Mesendoderm (in vitro differentiated cells): ENCODE results near the gene SCRN1.

Experiments used
- DNase-seq: peaks from one replicate; pipeline ENCODE4 v3.0.0; 2013
- H2AK5ac ChIP-seq: 2 replicates; pipeline ENCODE4 v1.6.1; 2013; ENCODE audit warnings: low read length, inconsistent platforms
- H2BK120ac ChIP-seq: 2 replicates; pipeline ENCODE4 v1.6.1; 2013; ENCODE audit warnings: low read depth, mild to moderate bottlenecking, low read length, moderate library complexity, mixed read lengths
- H2BK15ac ChIP-seq: replicated peaks from 2 replicates; pipeline ENCODE4 v1.6.1; 2013; ENCODE audit warnings: low read depth, mild to moderate bottlenecking, moderate library complexity
- H2BK5ac ChIP-seq: 2 replicates; pipeline ENCODE4 v1.6.1; 2013; ENCODE audit warnings: low read length, inconsistent platforms
- H3K18ac ChIP-seq: 2 replicates; pipeline ENCODE4 v1.6.1; 2013; ENCODE audit warnings: mild to moderate bottlenecking, low read length, mixed read lengths
- H3K23ac ChIP-seq: one replicate; pipeline ENCODE4 v1.6.1; 2013; ENCODE audit warnings: low read length
- H3K27ac ChIP-seq: 2 replicates; pipeline ENCODE4 v1.5.1; 2013; ENCODE audit warnings: low read depth, mild to moderate bottlenecking, inconsistent platforms, low read length, moderate library complexity
- H3K27me3 ChIP-seq: 2 replicates; pipeline ENCODE4 v1.6.1; 2013; ENCODE audit warnings: low read length, control low read depth, mild to moderate bottlenecking, inconsistent platforms; ENCODE audit not compliant: insufficient read depth, poor library complexity
- H3K36me3 ChIP-seq: 2 replicates; pipeline ENCODE4 v1.6.1; 2013; ENCODE audit warnings: low read length, inconsistent platforms; ENCODE audit not compliant: control insufficient read depth, insufficient read depth
- H3K4ac ChIP-seq: one replicate; pipeline ENCODE4 v1.6.1; 2013; ENCODE audit warnings: low read depth, mild to moderate bottlenecking, low read length, moderate library complexity
- H3K4me1 ChIP-seq: 2 replicates; pipeline ENCODE4 v1.6.1; 2013; ENCODE audit warnings: low read depth, low read length, inconsistent platforms; ENCODE audit not compliant: control insufficient read depth
- H3K4me2 ChIP-seq: 2 replicates; pipeline ENCODE4 v1.6.1; 2013; ENCODE audit warnings: low read length
- H3K4me3 ChIP-seq: 2 replicates; pipeline ENCODE4 v1.5.1; 2013; ENCODE audit warnings: mild to moderate bottlenecking, low read length
- H3K56ac ChIP-seq: one replicate; pipeline ENCODE4 v1.6.1; 2013; ENCODE audit warnings: low read length
- H3K79me1 ChIP-seq: 2 replicates; pipeline ENCODE4 v1.6.1; 2013; ENCODE audit warnings: low read length, inconsistent platforms
- H3K79me2 ChIP-seq: 2 replicates; pipeline ENCODE4 v1.6.1; 2013; ENCODE audit warnings: mild to moderate bottlenecking, low read length; ENCODE audit not compliant: control insufficient read depth, insufficient read depth
- H3K9ac ChIP-seq: 2 replicates; pipeline ENCODE4 v1.6.1; 2013; ENCODE audit warnings: low read length, inconsistent platforms
- H4K5ac ChIP-seq: one replicate; pipeline ENCODE4 v1.6.1; 2013; ENCODE audit warnings: low read length
- H4K8ac ChIP-seq: one replicate; pipeline ENCODE4 v1.6.1; 2013; ENCODE audit warnings: low read depth, mild to moderate bottlenecking, control low read depth, low read length, moderate library complexity
- WGBS: extraction: QIAGEN DNeasy Blood & Tissue Kit; methylation state at CpG from one replicate; pipeline ENCODE4 v1.1.7; 2013; ENCODE audit warnings: low lambda C conversion rate, missing lambda C conversion rate; ENCODE audit not compliant: insufficient coverage; ENCODE audit errors: extremely low coverage; 5-methylcytosine and 5-hydroxymethylcytosine counted together

SCRN1 gene

GRCh38 chr7:29976673-29977415 lies 12.8 kb downstream of the SCRN1 start:
- Histone ChIP-seq H3K4me2 (no peak overlapping the region), H3K9ac (no peak overlapping the region), H2BK120ac (no peak overlapping the region), H2AK5ac (no peak overlapping the region), H3K79me2 (peaks cover 38% of the 10 kb centered on the region), H3K23ac (no peak overlapping the region), H3K27me3 (no peaks in the 10 kb centered on the region), H3K18ac (no peak overlapping the region), H3K79me1 (peaks cover 20% of the 10 kb centered on the region), H3K27ac (no peak overlapping the region), H4K8ac (no peak overlapping the region), H3K36me3 (no peaks in the 10 kb centered on the region), H2BK5ac (no peak overlapping the region), H4K5ac (no peak overlapping the region), H3K56ac (no peak overlapping the region), H3K4me3 (no peak overlapping the region), H2BK15ac (no peak overlapping the region), H3K4ac (no peak overlapping the region), H3K4me1 (peaks cover 4% of the 10 kb centered on the region)
- no CpG with 5 or more reads among the region's 6 CpGs for WGBS
- DNase-seq: peak; percentile 44

DNA sequence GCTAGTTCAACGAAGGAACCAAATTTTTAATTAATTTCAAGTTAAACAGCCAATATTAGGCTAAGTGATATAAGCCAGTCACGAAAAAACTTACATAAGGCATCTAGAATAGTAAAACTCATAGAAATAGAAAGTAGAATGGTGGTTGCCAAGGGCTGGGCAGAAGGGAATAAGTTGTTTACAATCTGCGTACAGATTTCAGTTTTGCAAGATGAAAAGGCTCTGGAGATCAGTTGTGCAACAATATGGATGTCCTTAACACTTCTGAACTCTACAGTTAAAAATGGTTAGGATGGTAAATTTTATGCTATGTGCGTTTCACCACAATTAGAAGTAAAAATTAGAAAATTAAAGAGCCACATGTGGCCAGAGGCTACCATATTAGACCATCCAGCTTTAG lies 13.3 kb downstream of the SCRN1 start:
- WGBS: no CpG with 5 or more reads among the region's 4 CpGs
- H3K9ac ChIP-seq: no peak overlapping the region
- no peak overlapping the region for H3K27ac ChIP-seq

GRCh38 chr7:29975561-29975960 lies 14.0 kb downstream of the SCRN1 start:
- no peak overlapping the region for H3K56ac ChIP-seq
- peaks cover 4% of the 10 kb centered on the region for H3K4me1 ChIP-seq
- no peak overlapping the region for H4K5ac ChIP-seq
- WGBS: no CpG with 5 or more reads among the region's 1 CpG
- H3K79me1 ChIP-seq: peaks cover 20% of the 10 kb centered on the region
- H3K23ac ChIP-seq: no peak overlapping the region
- no peak overlapping the region for H2BK15ac ChIP-seq
- no peak for DNase-seq
- H3K36me3 ChIP-seq: no peaks in the 10 kb centered on the region
- H2AK5ac ChIP-seq: no peak overlapping the region
- H3K27me3 ChIP-seq: no peaks in the 10 kb centered on the region
- H3K18ac ChIP-seq: no peak overlapping the region
- H3K9ac ChIP-seq: no peak overlapping the region
- H2BK120ac ChIP-seq: no peak overlapping the region
- no peak overlapping the region for H3K27ac ChIP-seq
- no peak overlapping the region for H3K4ac ChIP-seq
- H4K8ac ChIP-seq: no peak overlapping the region
- H3K4me2 ChIP-seq: no peak overlapping the region
- peaks cover 34% of the 10 kb centered on the region for H3K79me2 ChIP-seq
- H2BK5ac ChIP-seq: no peak overlapping the region
- no peak overlapping the region for H3K4me3 ChIP-seq

More for the DNA sequence above, 13.3 kb downstream of the SCRN1 start:
- no peak overlapping the region for H3K4me2 ChIP-seq
- no peaks in the 10 kb centered on the region for H3K27me3 ChIP-seq
- no peak overlapping the region for H2BK5ac ChIP-seq
- peaks cover 34% of the 10 kb centered on the region for H3K79me2 ChIP-seq
- no peak overlapping the region for H2AK5ac ChIP-seq
- H3K18ac ChIP-seq: no peak overlapping the region
- DNase-seq: no peak
- H2BK120ac ChIP-seq: no peak overlapping the region
- no peak overlapping the region for H3K56ac ChIP-seq
- no peak overlapping the region for H3K4ac ChIP-seq
- H3K4me1 ChIP-seq: peaks cover 4% of the 10 kb centered on the region
- no peak overlapping the region for H4K8ac ChIP-seq
- no peak overlapping the region for H3K23ac ChIP-seq
- H2BK15ac ChIP-seq: no peak overlapping the region
- peaks cover 20% of the 10 kb centered on the region for H3K79me1 ChIP-seq
- no peaks in the 10 kb centered on the region for H3K36me3 ChIP-seq
- H3K4me3 ChIP-seq: no peak overlapping the region
- H4K5ac ChIP-seq: no peak overlapping the region

DNA sequence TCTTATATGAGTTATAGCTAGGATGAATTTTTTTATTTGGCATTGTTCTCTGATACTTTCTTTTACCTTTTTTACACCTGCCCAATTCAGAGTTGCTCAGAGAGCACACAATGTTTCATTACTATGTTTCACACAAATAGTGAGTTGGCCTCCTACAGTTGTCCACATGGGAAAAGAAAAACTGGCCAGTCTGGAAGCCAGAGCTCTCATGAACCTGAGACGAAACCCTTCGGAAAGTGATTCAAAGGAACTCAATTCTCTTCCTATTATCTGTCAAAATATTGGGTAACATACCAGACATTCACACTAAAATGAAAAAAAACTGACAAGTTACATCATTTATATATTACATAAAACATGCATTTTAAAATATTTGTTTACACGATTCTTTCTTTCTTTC lies 15.3 kb downstream of the SCRN1 start:
- no peak overlapping the region for H3K4me3 ChIP-seq
- no peak overlapping the region for H2AK5ac ChIP-seq
- no CpG with 5 or more reads among the region's 3 CpGs for whole genome bisulfite sequencing

GRCh38 chr7:29972315-29972669 lies 17.3 kb downstream of the SCRN1 start:
- H2BK15ac ChIP-seq: no peak overlapping the region
- no peak overlapping the region for H4K8ac ChIP-seq
- H3K4ac ChIP-seq: no peak overlapping the region
- H3K9ac ChIP-seq: no peak overlapping the region
- H2BK5ac ChIP-seq: no peak overlapping the region
- no peak overlapping the region for H4K5ac ChIP-seq
- no peak overlapping the region for H3K27ac ChIP-seq
- peaks cover 4% of the 10 kb centered on the region for H3K4me1 ChIP-seq
- no peak overlapping the region for H3K18ac ChIP-seq
- no peaks in the 10 kb centered on the region for H3K27me3 ChIP-seq
- no peaks in the 10 kb centered on the region for H3K36me3 ChIP-seq
- DNase-seq: no peak
- H3K79me2 ChIP-seq: peaks cover 30% of the 10 kb centered on the region
- WGBS: no CpG with 5 or more reads among the region's 1 CpG
- no peak overlapping the region for H3K56ac ChIP-seq
- no peak overlapping the region for H3K23ac ChIP-seq
- no peak overlapping the region for H2BK120ac ChIP-seq
- H3K4me3 ChIP-seq: no peak overlapping the region
- H3K79me1 ChIP-seq: peaks cover 23% of the 10 kb centered on the region
- no peak overlapping the region for H2AK5ac ChIP-seq
- no peak overlapping the region for H3K4me2 ChIP-seq

More for the DNA sequence above, 15.3 kb downstream of the SCRN1 start:
- Histone ChIP-seq H3K79me1 (peaks cover 21% of the 10 kb centered on the region), H3K36me3 (no peaks in the 10 kb centered on the region), H3K18ac (no peak overlapping the region), H3K27me3 (no peaks in the 10 kb centered on the region), H4K5ac (no peak overlapping the region), H3K4me1 (peaks cover 4% of the 10 kb centered on the region), H3K4me2 (no peak overlapping the region), H3K23ac (no peak overlapping the region), H3K4ac (no peak overlapping the region), H3K27ac (no peak overlapping the region), H3K79me2 (peaks cover 37% of the 10 kb centered on the region), H3K56ac (no peak overlapping the region), H2BK5ac (no peak overlapping the region), H2BK120ac (no peak overlapping the region), H2BK15ac (no peak overlapping the region), H4K8ac (no peak overlapping the region), H3K9ac (no peak overlapping the region)
- DNase-seq: no peak
